GM12878 (cell line): ENCODE measurements around the gene ZNRF3.

Source experiments
- CREB1 ChIP-seq: IDR thresholded peaks from 2 replicates; pipeline ENCODE4 v1.6.1; 2012; ENCODE audit warnings: low read depth, mild to moderate bottlenecking, inconsistent platforms
- EZH2 ChIP-seq: IDR thresholded peaks from 2 replicates; pipeline ENCODE4 v1.6.1; 2012; ENCODE audit warnings: low read depth, mild to moderate bottlenecking, control low read depth, inconsistent platforms, low read length, borderline replicate concordance; ENCODE audit not compliant: control insufficient read depth
- NRF1 ChIP-seq: conservative IDR thresholded peaks from 2 replicates; pipeline ENCODE4 v1.6.1; 2011; ENCODE audit warnings: mild to moderate bottlenecking, low read depth, low read length, improper control_type of control experiment

DNA sequence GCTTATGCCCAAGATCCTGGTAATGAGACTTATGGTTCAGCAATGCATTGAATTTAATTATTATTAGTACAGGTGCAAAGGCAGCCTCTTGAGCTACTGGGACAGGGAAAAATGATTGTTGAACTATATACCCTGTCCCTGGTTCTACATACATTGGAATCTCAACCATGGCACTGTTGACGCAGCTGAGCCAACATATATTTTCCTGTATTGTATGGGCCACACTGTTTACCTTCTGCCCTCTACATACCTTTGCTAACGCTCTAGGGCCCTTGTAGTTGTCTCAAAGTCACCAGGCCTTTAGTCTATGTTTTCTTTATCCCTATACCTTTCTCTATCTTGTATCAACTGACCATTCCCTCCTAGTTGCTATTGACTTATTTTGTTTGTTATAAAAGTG lies 212.1 kb downstream of the ZNRF3 start:
- TF ChIP-seq EZH2 (no peak), CREB1 (no peak), NRF1 (no peak)
